ENCODE data around the gene PTPRE.

The PTPRE gene

DNA sequence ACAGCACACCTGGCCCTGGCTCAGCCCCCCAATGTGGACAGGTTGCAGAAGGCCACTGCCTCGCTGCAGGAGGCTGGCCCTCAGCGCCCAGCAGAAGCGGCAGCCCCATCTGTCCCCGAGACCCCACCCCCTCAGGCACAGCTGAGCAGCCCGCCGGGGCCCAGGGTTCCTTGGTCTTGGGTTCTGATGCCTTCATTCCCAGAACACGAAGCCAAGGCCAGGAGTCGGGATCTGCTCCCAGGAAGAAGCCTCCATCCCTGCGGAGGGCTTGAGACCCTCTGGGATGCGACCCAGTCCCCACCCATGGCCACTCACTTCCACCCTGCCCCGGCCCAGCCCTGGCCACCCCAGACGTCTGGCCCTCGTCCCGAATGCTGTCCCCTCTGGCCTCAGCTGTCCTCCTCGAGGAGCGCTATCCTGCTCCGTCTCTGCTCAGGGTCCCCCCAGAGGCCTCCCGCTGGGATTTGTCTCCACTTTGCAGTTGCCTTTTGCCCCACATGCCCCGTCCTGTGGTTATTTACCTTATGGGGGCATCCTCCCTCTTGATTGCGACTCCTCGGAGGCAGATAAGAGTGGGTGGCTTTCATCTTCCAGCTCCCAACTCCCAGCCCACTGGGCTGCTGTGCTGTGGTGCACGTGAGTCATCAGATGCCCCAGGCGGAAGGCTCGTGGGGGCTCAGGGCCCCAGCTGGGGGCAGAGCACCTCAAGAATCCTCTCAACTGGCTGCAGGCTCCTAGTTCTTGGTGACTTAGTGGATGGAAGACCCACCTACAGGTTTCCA, 121.8 kb downstream of the PTPRE start:
- no peak for DNase-seq

DNA sequence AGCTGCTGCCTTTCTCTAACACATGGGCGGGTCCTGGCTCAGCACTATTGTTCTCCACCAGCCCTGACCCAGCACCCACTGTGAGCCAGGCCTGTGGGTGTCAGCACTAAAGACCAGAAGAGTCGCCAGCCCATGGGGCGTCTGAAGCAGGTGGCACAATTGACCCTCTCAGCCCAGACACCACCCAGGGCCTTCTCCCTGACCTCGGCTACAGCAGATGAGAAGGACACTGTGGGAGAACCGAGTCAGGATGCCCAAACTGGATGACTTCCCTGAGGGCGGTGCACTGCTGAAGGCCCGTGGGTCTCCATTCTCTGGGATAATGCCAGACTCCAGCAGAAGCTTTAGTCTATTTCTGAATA, 122.4 kb downstream of the PTPRE start:
- no peak for DNase-seq

DNA sequence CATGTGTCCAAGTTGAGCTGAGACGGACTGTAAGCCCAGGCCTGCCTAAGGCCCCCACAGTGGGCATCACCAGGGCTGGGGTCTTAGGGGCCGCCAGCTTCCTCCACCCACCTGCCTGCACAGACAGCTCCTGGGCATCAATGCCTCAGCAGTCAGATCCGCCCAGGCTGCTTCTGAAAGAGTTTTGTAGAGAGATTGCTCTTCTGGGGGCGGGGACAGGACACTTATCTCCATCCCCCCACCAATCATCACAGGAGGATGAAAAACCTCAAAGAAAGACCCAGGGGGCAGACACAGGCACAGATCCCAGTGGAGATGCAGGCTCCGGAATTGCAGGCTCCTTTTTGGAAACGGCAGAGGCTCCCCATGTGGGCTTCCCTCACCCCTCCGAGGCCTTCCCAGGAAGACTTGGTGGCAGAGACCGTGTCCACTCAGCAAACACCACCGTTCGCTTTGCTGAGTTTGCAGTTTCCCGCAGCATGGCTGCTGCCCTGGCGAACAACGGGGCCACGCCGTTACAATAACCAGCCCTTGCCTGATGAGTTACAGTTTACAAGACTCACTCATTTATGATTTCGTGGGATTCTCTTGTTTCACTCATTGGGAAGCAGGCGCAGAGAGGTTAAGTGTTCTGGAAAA, 122.9 kb downstream of the PTPRE start:
- DNase-seq = no peak

DNA sequence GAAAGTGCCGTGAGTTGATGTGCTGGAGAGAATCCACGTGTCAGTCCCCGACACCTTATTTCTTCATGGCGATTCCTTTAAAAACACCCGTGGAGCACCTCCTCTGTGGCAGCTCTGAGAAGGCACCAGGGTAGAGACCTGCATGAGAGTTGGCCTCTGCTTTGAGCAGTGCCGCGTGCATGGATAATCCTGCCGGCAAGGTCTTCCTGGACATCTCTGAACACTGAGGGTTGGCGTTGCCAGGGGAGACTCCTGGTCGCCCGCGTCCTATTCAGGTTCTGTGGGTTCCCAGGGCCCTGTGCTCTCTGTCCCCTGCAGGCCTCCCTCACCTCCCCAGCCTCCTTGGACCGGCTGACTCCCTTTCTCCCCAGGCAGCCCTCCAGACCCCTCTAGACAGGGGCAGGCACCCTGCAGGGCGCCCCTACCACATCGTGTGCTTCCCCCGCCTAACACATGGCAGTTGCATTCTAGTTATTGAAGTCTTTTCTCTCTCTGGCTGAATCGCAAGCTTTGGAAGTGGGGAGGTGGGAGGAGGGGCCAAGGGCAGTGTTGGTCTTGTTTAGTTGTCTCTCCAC, 123.7 kb downstream of the PTPRE start:
- no peak for DNase-seq

DNA sequence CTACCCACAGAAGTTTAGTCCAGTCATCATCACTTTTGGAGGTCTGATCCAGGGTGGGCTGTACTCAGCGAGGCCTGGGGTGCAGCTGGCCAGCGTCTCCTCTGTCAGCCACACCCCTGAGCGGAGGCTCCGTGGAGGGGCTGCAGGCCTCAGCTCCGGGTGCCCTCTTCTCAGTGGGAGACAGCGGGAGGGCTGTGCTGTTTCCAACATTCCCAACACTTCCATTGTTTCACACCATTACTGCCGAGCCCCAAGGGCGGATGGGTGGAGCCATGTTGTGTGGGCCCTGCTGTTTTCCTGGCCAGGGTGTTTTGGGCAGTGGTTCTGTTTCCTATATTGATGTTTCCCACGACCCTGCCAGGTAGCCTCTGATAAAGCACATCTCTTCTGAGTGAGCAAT, 124.3 kb downstream of the PTPRE start:
- no peak for DNase-seq

DNA sequence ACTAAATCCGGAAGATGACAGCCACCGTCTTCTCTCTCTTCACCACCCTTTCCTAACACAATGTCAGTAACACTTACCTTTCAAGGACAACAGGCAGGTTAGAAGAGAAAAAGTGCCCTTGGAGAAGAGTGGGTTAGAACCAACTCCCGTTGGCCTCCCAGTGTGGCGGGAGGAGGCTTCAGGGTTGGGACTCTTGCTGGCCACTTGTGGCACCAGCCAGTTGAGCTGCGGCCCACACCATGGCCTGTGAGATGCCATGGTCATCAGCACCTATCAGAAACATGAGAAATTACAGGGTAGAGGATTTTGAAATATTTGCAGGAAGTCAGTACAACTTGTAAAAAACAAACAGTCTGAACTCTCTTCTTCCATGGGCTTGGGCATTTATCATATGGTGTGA, 125.6 kb downstream of the PTPRE start:
- DNase-seq = no peak

DNA sequence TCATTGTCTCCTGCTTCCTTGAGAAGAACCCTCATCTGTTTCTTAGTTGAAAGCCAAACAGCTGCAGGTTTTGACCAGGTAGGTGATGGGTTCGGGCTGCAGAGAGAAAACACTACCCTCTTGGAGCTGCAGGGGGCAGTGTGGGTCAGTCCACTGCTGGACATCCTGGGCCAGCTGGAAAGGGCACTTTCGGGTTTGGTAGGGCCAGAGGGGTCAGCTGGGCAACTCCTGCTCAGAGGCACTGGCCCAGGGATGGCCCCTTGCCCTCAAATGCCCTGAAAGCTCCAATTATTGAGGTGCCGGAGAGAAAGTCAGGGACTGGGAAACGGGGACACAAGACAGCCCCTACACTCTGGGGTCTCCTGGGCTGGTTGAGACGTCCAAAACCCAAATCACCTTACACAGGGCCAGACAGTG, 128.7 kb downstream of the PTPRE start:
- no peak for DNase-seq

DNA sequence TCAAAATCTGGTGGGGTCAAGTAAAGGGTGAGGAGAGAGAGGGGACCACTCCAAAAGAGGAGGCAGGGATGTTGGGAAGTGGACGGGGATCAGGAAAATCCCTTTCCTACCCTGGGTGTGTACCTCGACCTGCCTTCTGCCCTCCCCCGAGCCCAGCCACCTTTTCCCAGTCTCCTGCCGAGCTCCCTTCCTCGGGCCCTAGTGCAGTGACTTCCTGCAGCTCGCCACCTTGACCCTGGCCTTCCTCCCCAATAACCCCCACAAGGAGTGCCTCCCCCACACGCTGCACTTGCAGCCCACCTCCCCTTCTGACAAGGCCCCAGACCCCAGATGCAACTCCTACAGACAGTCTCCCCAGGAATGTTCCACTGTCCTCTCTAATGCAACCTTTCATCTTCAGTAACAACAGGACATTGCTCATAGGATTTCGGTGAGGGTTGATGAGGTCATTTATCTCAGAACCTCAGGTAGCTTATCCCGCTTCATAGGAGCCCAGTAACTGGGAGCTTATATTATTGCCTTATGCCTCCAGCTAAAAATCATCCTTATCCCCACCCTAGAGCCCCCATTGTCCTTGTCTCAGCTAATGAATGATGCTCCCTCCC, 129.2 kb downstream of the PTPRE start:
- no peak for DNase-seq

DNA sequence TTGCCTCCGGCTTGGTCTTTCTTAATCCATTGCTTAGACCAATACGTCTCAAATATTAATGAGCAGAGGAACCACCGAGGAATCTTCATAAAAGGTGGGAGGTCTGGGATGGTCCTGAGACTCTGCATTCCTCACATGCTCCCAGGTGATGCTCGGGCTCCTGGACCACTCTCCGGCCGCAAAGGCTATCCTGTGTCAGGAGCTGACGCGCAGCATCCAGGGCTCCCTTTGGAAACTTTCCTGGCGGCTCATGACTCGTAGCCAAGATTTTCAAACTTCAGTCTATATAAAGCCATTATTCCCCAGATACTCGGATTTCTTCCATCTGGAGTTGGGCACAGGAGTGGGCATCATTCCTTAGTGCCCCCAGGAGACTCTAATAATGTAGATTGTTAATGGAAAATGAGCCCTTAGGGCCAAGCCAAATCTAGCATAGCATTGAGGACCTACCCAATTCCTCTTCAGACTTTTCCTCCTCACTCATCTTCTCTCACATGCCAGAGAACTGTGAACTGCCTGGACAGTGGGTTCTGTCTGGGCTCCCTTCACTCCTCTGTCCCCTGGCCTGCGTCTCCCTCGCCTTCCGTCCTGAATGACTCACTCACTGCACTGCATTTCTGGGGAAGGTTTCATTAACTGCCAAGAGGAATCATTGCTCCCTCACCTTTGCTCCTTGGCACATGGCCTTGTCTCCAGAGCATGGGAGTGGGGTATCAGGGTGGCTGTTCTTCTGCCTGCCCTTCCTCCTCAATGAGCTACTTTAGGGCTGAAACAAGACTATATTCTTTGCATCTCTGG, 130.0 kb downstream of the PTPRE start:
- no peak for DNase-seq

DNA sequence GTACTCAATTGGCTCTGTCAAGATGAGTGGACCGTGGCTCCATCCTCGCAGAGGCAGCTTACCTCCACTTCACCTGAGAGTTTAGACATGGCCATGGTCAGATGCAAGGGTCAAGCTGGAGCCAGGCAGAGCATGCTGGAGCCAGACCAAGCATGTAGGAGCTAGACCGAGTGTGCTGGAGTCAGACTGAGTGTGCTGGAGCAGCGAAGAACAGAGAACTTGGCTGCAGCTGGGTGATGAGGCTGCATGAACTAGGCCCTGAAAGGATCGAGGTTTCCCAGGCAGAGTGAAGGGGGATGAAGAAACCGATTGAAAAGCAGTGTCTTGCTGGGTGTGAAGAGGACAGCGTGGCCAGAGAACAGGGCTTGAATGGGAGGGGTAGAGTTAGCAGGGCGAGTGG, 133.2 kb downstream of the PTPRE start:
- DNase-seq = no peak

DNA sequence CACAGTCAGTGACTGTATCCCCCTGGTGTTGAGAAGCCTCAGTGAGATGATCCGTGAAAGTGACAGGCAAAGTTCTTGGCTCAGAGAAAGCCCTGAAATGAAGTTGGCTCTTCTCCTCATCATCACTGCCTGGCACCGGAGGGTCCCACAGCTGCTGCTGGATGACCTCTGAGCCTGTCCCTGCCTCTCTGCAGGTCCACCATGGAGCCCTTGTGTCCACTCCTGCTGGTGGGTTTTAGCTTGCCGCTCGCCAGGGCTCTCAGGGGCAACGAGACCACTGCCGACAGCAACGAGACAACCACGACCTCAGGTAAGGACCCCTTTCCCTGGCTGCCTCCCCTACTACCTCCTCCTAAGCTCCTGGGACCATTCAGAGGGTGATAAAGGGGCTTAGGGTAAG, 133.8 kb downstream of the PTPRE start:
- DNase-seq = no peak

DNA sequence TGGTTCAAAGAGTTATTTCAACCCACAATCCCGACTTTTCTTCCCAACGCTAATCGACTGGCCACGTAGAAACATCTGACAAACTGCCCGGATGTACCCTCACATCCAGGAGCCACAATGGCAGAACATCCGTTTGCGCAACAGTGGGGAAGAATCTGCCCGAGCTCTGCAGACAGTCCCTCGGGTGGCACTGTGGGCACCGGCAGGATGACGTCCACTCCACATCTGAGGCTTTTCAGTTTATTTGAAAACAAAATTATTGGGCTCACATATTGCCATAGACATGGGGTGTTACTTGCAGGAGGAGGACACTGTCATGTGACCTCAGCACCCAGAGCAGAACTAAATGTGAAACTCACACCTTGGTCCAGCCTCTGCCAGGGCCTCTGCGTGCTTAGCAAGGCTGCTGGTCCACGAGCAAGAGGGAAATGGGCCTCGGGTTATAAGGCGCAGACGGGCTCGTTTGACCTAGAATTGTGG, 135.3 kb downstream of the PTPRE start:
- DNase-seq = no peak

DNA sequence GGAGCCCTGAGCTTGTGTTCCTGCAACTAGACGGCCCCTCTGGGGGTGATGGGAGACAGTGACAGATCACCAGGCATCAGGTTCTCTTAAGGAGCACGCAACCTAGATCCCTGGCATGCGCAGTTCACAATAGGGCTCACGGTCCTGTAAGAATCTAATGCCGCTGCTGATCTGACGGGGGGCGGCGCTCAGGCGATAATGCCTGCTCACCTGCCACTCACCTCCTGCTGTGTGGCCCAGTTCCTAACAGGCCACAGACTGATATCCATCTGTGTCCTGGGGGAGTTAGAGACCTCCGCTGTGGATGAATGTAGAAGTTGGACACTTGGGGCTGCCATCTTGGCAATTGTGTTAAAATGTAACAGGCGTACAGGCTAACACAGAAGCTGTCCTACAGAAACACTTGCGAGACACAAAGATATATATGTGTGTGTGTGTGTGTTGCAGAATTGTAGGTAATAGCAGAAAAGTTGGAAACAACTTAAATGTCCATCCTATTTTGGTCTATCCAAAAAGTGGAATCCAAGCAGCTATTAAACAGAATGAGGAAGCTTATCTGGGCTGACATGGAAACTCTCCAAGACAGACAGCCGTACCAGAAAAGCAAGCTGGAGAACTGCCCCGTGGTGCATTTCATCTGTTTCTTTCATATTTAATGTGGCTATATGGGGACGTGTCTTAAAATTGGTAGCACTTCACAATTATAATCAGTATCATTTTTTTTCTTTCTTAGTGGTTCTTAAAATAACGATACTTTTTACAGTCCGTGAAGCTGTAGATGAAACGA, 136.5 kb downstream of the PTPRE start:
- no peak for DNase-seq

DNA sequence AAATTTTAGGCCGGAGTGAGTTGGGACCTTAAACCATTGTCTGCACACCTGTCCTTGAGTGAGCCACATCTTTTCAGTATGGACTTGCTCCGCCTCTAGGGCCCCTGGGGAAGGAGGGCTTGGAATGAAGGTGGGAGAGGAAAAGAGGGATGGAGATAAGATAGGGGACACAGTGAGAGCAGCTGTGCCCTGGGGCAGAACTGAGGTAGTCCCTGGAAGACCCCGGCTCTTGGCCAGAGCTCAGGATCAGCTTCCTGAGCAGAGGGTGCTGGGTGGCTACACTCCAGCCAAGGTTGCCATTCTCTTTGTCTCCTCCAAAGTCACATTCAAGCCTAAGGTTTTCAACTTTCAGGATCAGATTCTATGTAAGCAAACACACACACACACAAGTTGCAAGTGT, 137.3 kb downstream of the PTPRE start:
- DNase-seq = no peak

DNA sequence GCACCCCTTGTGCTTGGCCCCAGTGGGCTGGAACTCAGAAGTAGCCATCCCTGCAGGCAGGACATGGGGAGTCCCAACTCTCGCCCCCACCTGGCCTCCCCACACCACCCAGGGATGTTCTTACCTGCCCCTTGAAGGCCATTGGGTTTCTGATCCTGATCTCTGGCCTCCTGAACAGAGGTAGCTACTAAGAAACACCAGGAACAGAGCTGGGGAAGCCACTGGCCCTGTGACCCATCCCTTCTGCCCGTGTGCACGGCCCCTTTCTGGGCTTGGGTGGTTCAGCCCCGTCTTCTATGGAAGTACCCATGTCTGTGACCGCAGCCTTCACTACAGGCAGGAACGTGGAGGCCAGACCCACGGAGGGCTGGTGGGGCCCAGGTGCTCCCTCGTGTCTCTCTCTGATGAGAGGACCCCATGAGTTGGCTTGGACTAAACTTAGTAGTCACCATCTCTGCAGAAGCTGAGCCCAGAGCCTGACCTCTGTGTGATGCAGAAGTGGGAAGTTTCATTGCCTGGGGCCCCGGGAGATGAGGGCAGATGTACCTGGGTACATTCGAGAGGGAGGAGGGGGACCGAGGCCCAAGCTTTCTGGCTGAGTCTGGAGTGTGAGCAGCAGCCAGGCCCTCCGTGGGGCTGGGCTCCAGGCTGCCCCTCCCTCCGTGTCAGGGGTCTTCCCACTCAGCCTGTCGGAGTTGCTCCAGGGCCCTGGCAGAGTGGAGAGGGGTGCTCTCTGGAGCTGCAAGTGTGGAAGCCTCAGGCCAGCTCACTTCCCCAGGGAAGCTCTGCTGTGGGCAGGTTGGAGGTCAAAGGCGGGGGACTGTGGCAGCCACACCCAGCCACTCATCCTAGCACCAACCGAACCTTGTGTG, 138.3 kb downstream of the PTPRE start:
- no peak for DNase-seq

DNA sequence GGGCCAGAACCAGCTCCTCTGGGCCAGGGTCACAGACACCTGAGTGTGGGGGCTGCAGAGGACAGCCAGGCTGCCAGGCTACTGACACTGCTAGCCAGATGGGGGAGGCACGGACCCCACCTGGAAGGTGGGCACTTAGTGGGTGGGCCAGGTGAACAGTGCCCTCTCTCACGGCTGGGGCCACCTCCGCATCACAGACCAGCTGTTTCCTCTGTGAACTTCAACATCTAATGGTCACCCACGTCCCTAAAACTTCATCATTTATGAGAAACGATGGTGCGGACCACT, 138.9 kb downstream of the PTPRE start:
- DNase-seq = no peak

DNA sequence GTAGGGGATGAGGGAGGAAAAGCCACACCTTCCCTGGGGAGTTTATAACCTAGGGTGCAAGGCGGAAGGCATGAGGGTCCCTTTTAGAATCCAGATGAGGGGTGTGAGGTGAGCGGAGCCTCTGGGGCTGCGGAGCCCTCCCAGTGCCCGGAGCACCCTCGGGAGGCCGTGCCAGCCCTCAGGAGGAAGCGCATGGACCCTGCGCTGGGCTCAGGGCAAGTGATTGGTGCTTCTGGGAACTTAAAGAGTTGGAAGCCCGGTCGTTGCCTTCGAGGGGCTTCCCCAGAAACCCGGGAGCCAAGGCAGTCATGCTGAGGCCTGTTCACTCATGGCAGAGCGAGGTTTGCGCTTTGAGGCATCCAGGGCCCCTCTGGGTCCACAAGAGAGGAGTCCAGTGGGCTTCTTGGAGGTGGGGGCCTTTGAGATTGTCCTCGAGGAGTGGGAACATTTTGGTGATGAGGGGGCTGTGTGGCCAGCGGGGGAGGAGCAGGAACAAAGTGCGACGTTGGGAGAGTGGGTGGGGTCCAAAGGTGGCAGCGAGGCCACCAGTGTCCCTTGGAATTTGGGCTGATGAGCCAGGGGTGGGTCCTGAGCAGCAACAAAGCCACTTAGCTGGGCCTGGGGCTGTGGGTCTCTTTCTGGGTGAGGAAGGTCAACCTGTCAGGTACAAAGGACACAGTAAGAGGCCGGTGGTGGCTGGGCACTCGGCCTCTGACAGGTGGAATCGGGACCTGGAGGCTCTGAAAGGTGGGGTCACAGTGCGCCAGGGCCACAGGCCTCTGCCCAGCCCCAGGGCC, 139.5 kb downstream of the PTPRE start:
- no peak for DNase-seq

DNA sequence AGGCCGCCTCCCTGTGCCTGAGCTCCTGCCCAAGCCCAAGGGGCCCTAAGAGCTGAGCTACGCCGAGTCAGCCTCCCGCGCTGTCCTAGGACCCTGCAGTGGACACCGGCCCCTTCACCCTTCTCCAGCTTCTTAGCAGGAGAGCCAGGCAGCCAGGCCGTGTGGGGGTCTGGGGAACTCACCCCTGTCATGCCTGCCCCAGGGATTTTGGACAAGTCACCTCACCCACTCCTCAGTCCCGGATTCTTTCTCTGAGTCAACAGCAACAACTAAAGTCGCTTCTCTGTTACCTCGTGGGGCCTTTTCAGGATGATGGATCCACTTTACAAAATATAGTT, 140.0 kb downstream of the PTPRE start:
- no peak for DNase-seq

DNA sequence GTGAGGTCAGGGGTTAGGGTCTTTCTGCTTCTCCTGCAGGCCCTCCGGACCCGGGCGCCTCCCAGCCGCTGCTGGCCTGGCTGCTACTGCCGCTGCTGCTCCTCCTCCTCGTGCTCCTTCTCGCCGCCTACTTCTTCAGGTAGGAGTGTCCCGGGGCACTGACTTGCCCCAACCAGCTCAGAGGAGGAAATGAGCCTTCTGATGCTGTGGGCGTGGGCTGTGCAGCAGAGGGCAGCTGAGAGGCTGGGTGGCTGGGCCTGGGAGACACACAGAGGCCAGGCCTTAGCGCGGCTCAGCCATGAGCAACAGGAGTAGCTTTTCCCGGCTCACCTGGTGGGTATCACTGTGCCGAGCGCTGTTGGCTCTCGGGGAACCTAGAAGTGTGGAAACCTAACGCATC, 140.4 kb downstream of the PTPRE start:
- no peak for DNase-seq

DNA sequence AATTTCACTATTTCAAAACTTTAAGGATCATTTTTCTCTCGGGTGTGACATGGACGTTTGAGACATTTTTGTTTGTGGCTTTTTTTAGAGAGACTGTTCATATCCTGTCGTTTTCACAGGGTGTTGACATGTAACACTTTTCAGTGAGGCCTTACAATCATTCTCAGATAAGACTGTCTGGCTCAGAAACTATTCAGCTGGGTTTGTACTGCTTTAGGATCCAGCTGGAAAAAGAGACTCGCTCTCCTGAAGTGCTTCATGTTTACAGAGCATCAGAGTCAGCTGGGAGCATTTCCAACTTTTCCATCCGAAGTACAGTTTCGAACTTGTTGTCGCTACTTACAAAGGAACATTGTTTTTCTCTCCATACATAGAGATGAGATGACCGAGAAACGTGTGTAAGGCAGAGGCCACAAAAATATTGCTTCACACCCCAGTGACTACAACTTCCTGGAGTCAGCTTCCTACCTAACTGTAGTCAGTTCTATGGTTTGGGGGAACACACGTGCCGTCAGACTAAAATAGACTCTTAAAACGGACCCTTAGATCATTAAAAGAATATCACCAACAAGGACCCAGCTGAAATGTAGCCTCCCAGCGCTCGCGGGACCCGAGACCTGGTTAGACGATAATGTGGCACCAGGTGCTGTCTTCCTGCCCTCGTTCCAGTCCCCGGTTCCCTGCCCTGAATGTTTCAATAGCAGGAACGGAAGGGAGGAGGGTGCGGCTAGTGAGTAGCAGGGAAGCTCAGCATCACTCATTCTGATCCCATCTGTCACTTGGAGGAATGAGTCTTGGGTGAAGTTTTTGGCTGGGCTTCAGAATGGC, 141.3 kb downstream of the PTPRE start:
- no peak for DNase-seq

All from GOT3 (cell line).